Psoas muscle (tissue), 8 donors: ENCODE results near the gene SNAP25. TPM values are rescaled to one million over a fixed set of nuclear protein-coding genes. Genes with fewer than 3 reads are reported as not detected.

Experiments used
- ATAC-seq, 4 donors: fragments of 200-7000 bp; cut with Tn5 transposase; one replicate each; pipeline ENCODE4 v1.9.1; 2020; ENCODE audit warnings: moderate library complexity in 3 of 4, mild to moderate bottlenecking in 2 of 4
- DNase-seq, 2 donors: peaks; one replicate each; pipeline ENCODE4 v3.0.0-alpha.2; 2020
- H3K27ac ChIP-seq: fragments of 200-600 bp; one replicate; pipeline ENCODE4 v1.8.0; 2022
- H3K27me3 ChIP-seq, 3 donors: fragments of 200-600 bp in 1 of 3; one replicate each; pipeline versions ENCODE4 v1.6.1 to v1.8.0; 2013 to 2022; ENCODE audit warnings: low read length in 2 of 3, mild to moderate bottlenecking in 2 of 3, moderate library complexity in 1 of 3; ENCODE audit not compliant: insufficient read depth in 3 of 3
- H3K36me3 ChIP-seq, 2 donors: fragments of 200-600 bp in 1 of 2; one replicate each; pipeline versions ENCODE4 v1.6.1 to v1.8.0; 2013 to 2022; ENCODE audit warnings: low read depth in 1 of 2, mild to moderate bottlenecking in 1 of 2, moderate library complexity in 1 of 2; ENCODE audit not compliant: insufficient read depth in 1 of 2
- H3K4me1 ChIP-seq: fragments of 200-600 bp; one replicate; pipeline ENCODE4 v1.8.0; 2022
- H3K4me3 ChIP-seq: fragments of 200-600 bp; one replicate; pipeline ENCODE4 v1.8.0; 2022; ENCODE audit warnings: mild to moderate bottlenecking
- H3K9me3 ChIP-seq: fragments of 200-600 bp; one replicate; pipeline ENCODE4 v1.8.0; 2022
- WGBS, 3 donors: extraction: QIAGEN DNeasy Blood & Tissue Kit; methylation state at CpG; one replicate each; pipeline versions ENCODE4 v1.1.6 to v1.1.7; 2013; 5-methylcytosine and 5-hydroxymethylcytosine counted together
- intact Hi-C, 2 donors: fragments of 100-400 bp; cut with DNase I; formaldehyde crosslinking; loops; one replicate each; pipeline versions ENCODE4 v1.11.0 to v1.14.2; 2022
- polyA plus RNA-seq, 3 donors: library from polyadenylated mRNA; stranded (reverse); fragments of 200-250 nt; gene quantifications; one replicate each; pipeline ENCODE4 v1.2.3, GENCODE V29; 2013
- total RNA-seq, 4 donors: library from RNA; stranded (reverse); fragmentation: NEBNext Ultra II Directional in 2 of 4; extraction: Animal tissue kit (Norgen Biotek cat#: 25700) in 2 of 4; gene quantifications; one replicate each; pipeline versions ENCODE4 v1.2.1 to v1.2.4, GENCODE V29; 2021 to 2023
- TF ChIP-seq, protein P1 (sequence below): fragments of 200-600 bp; IDR thresholded peaks from one replicate; pipeline ENCODE4 v1.8.0; 2022; ENCODE audit warnings: antibody characterized with exemption
- donor health status: healthy with polysubstance abuse.
- donor health status: DM: no; HTN: no; CAD: no; lungs with moderate emphysema.
- donor health status: Bipolar disorder and iron deficiency.
- donor health status: healthy.
- donor health status: DM: yes; HTN: yes; CAD: no.
- donor health status: DM: no; HTN: no; CAD: no.
- donor health status: DM: no; HTN: no; CAD: no.
- donor health status: DM: yes; HTN: yes; CAD: no.

The SNAP25 gene
- total and polyA plus RNA-seq, 7 donors, result 0.07 to 0.75 TPM; not detected in 5

GRCh38 chr20:10172998-10173655 is 45.5 kb upstream of the SNAP25 start:
- no peaks in the 10 kb centered on the region for H3K4me1 ChIP-seq
- 77 to 79% (median 78%) methylated on average over 16 of the region's 16 CpGs for WGBS, 3 donors
- intact Hi-C loops, result no loop called here
- H3K27me3 ChIP-seq, result peaks cover 0 to 15% (median 8%) of the 10 kb centered on the region in 3 donors
- ATAC-seq (no peak), DNase-seq (no peak)
- TF ChIP-seq, protein P1, sequence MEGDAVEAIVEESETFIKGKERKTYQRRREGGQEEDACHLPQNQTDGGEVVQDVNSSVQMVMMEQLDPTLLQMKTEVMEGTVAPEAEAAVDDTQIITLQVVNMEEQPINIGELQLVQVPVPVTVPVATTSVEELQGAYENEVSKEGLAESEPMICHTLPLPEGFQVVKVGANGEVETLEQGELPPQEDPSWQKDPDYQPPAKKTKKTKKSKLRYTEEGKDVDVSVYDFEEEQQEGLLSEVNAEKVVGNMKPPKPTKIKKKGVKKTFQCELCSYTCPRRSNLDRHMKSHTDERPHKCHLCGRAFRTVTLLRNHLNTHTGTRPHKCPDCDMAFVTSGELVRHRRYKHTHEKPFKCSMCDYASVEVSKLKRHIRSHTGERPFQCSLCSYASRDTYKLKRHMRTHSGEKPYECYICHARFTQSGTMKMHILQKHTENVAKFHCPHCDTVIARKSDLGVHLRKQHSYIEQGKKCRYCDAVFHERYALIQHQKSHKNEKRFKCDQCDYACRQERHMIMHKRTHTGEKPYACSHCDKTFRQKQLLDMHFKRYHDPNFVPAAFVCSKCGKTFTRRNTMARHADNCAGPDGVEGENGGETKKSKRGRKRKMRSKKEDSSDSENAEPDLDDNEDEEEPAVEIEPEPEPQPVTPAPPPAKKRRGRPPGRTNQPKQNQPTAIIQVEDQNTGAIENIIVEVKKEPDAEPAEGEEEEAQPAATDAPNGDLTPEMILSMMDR, result no peak
- H3K9me3 ChIP-seq, result no peaks in the 10 kb centered on the region
- H3K27ac ChIP-seq, result no peak overlapping the region
- no peaks in the 10 kb centered on the region for H3K36me3 ChIP-seq
- no peak overlapping the region for H3K4me3 ChIP-seq

- DNase-seq (no peak), ATAC-seq (no peak)
- Histone ChIP-seq H3K4me3 (no peak overlapping the region), H3K27me3 (peaks cover 0 to 15% (median 8%) of the 10 kb centered on the region in 3 donors), H3K4me1 (no peaks in the 10 kb centered on the region), H3K9me3 (no peaks in the 10 kb centered on the region), H3K27ac (no peak overlapping the region), H3K36me3 (no peaks in the 10 kb centered on the region)
- WGBS, 3 donors, result 90 to 97% (median 93%) methylated on average over 1 of the region's 1 CpG
- intact Hi-C loops, result no loop called here
- TF ChIP-seq, protein P1, result no peak
Measured at GRCh38 chr20:10174400-10174799, 44.2 kb upstream of the SNAP25 start.

GRCh38 chr20:10177326-10177725 is 41.3 kb upstream of the SNAP25 start:
- H3K27me3 ChIP-seq, result peaks cover 0 to 3% (median 3%) of the 10 kb centered on the region in 3 donors
- H3K9me3 ChIP-seq, result no peaks in the 10 kb centered on the region
- no peak overlapping the region for H3K4me3 ChIP-seq
- H3K27ac ChIP-seq, result no peak overlapping the region
- ATAC-seq, result no peak
- intact Hi-C loops, result no loop called here
- DNase-seq, result no peak
- H3K4me1 ChIP-seq, result no peaks in the 10 kb centered on the region
- TF ChIP-seq, protein P1, result no peak
- no peaks in the 10 kb centered on the region for H3K36me3 ChIP-seq
- 15 to 31% (median 25%) methylated on average over 3 of the region's 3 CpGs for whole genome bisulfite sequencing, 3 donors

GRCh38 chr20:10178091-10178490 is 40.5 kb upstream of the SNAP25 start:
- H3K4me3 ChIP-seq, result no peak overlapping the region
- ATAC-seq (no peak), DNase-seq (no peak)
- H3K9me3 ChIP-seq, result no peaks in the 10 kb centered on the region
- no peak overlapping the region for H3K27ac ChIP-seq
- no peaks in the 10 kb centered on the region for H3K36me3 ChIP-seq
- H3K4me1 ChIP-seq, result no peaks in the 10 kb centered on the region
- intact Hi-C loops, result no loop called here
- TF ChIP-seq, protein P1, result no peak
- H3K27me3 ChIP-seq, result no peaks in the 10 kb centered on the region
- WGBS, 3 donors, result 85 to 92% (median 90%) methylated on average over 1 of the region's 1 CpG
